Stomach (tissue), 4 donors: ENCODE data around the gene ZNF83.

Source experiments
- POLR2A ChIP-seq, 4 donors: fragments of 450-650 bp; IDR thresholded peaks; one replicate each; pipeline ENCODE4 v1.6.1; 2016; ENCODE audit warnings: antibody characterized with exemption in 4 of 4, control low read depth in 2 of 4, mild to moderate bottlenecking in 1 of 4, moderate library complexity in 1 of 4
- TF ChIP-seq, protein P1 (sequence below), 7 experiments: fragments of 450-650 bp in 4 of 7; fragments of 200-600 bp in 3 of 7; sonication (generic) in 3 of 7; IDR thresholded peaks; one replicate each; pipeline ENCODE4 v1.5.1; 2016 to 2019; ENCODE audit warnings: antibody characterized with exemption in 7 of 7, control low read depth in 2 of 7, mild to moderate bottlenecking in 1 of 7

DNA sequence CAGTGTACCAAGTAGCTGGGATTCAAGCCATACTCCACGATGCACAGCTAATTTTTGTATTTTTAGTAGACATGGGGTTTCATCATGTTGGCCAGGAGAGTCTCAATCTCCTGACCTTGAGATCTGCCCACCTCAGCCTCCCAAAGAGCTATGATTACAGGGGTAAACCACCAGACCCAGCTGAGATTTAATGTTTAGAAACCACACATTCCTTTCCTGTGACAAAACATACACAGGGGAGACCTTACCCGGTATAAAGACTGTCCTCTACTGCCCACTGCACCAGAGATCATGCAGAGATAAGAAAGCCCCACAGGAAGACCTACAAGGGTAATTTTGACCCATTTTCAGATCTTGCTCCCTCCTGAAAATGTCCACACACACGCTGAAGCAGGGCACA, 22.8 kb upstream of the ZNF83 start:
- no peak for TF ChIP-seq POLR2A (IDR thresholded peaks at IDR 0.05)
- TF ChIP-seq, protein P1, sequence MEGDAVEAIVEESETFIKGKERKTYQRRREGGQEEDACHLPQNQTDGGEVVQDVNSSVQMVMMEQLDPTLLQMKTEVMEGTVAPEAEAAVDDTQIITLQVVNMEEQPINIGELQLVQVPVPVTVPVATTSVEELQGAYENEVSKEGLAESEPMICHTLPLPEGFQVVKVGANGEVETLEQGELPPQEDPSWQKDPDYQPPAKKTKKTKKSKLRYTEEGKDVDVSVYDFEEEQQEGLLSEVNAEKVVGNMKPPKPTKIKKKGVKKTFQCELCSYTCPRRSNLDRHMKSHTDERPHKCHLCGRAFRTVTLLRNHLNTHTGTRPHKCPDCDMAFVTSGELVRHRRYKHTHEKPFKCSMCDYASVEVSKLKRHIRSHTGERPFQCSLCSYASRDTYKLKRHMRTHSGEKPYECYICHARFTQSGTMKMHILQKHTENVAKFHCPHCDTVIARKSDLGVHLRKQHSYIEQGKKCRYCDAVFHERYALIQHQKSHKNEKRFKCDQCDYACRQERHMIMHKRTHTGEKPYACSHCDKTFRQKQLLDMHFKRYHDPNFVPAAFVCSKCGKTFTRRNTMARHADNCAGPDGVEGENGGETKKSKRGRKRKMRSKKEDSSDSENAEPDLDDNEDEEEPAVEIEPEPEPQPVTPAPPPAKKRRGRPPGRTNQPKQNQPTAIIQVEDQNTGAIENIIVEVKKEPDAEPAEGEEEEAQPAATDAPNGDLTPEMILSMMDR (IDR thresholded peaks at IDR 0.05) = no peak
